Uterus (tissue), 2 donors: ENCODE results near the gene AQP3.

Source experiments
- CTCF ChIP-seq, 4 experiments: fragments of 200-600 bp in 2 of 4; fragments of 450-650 bp in 2 of 4; sonication (generic) in 2 of 4; IDR thresholded peaks; one replicate each; pipeline ENCODE4 v1.5.1; 2016 to 2019; ENCODE audit warnings: antibody characterized with exemption in 4 of 4, mild to moderate bottlenecking in 2 of 4, moderate library complexity in 1 of 4
- POLR2A ChIP-seq, 2 donors: fragments of 450-650 bp; IDR thresholded peaks; one replicate each; pipeline ENCODE4 v1.6.1; 2016; ENCODE audit warnings: antibody characterized with exemption in 2 of 2, mild to moderate bottlenecking in 1 of 2, moderate library complexity in 1 of 2

GRCh38 chr9:33465096-33465495 lies 17.7 kb upstream of the AQP3 start:
- TF ChIP-seq CTCF (IDR thresholded peaks at IDR 0.05), result no peak
- no peak for TF ChIP-seq POLR2A (IDR thresholded peaks at IDR 0.05)
